ENCODE data around the gene DNAAF5.

DNA sequence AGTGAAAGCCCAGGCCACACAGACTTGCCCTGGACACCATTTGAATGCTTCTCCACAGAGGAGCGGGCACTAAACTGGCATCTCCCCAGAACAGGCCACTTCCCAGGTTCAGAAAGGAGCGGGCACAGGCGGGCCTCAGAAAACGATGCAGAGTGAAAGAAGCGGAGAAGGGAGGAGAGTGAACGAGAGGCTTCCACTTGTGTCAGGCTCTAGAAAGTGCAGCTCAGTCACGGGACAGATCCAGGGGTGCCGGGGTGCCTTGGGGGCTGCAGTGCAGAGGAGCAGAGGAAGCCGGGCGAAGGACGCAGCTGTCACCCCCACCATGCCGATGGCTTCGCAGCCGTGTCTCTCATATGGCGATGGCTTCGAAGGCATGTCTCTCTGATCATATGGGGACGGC is 26.7 kb downstream of the DNAAF5 start:
- no peak for TF ChIP-seq POLR2A (IDR thresholded peaks at IDR 0.05)
- TF ChIP-seq, protein P1, sequence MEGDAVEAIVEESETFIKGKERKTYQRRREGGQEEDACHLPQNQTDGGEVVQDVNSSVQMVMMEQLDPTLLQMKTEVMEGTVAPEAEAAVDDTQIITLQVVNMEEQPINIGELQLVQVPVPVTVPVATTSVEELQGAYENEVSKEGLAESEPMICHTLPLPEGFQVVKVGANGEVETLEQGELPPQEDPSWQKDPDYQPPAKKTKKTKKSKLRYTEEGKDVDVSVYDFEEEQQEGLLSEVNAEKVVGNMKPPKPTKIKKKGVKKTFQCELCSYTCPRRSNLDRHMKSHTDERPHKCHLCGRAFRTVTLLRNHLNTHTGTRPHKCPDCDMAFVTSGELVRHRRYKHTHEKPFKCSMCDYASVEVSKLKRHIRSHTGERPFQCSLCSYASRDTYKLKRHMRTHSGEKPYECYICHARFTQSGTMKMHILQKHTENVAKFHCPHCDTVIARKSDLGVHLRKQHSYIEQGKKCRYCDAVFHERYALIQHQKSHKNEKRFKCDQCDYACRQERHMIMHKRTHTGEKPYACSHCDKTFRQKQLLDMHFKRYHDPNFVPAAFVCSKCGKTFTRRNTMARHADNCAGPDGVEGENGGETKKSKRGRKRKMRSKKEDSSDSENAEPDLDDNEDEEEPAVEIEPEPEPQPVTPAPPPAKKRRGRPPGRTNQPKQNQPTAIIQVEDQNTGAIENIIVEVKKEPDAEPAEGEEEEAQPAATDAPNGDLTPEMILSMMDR (IDR thresholded peaks at IDR 0.05): no peak

Measured in body of pancreas (tissue), 4 donors.